ENCODE measurements around the gene LGALSL. TPM values are rescaled to one million over a fixed set of nuclear protein-coding genes. Genes with fewer than 3 reads are reported as not detected.

LGALSL gene
- total RNA-seq, 1 experiment from 2014 or later = 7.4 TPM

DNA sequence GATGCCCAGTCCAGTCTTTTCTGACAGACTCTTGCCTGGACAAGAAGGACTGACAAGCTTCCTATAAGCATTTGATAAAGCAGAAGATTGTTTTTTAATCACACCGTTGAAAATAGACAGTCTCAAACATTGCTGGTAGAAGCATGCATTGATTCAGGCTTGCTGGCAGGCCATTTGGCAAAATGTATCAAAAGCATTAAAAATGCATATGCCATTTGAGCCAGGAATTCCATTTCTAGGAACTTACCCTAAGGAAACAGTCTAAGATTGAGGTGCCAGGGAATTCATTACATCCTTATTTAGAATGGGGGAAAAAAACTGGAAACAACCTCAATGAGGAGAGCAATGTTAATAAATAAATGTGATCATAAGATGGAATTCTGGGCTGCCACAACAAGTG is 20.7 kb downstream of the LGALSL start:
- Histone ChIP-seq H3K27ac (ENCODE audit: low read depth, low read length, poor library complexity, severe bottlenecking) (no peak overlapping the region), H3K4me1 (ENCODE audit: insufficient read depth, low read length, poor library complexity, severe bottlenecking) (no peaks in the 10 kb centered on the region), H3K27me3 (replicated peaks; ENCODE audit: insufficient read depth, low read depth, low read length, poor library complexity) (no peaks in the 10 kb centered on the region), H3K36me3 (ENCODE audit: insufficient read depth, low read length, poor library complexity, severe bottlenecking) (no peaks in the 10 kb centered on the region), H3K9me3 (ENCODE audit: low read depth, low read length, poor library complexity, severe bottlenecking) (no peaks in the 10 kb centered on the region), H3K4me3 (ENCODE audit: low read depth, low read length, poor library complexity, severe bottlenecking) (no peak overlapping the region)
- no TSS peak for BruUV-seq (replicated peaks)
- ChIA-PET CTCF (no interaction called here), POLR2A (ENCODE audit: low non-redundant PET) (no interaction called here)
- intact Hi-C loops (cut with micrococcal nuclease; ENCODE audit: unreplicated experiment) = no loop called here
- TF ChIP-seq, protein P1, sequence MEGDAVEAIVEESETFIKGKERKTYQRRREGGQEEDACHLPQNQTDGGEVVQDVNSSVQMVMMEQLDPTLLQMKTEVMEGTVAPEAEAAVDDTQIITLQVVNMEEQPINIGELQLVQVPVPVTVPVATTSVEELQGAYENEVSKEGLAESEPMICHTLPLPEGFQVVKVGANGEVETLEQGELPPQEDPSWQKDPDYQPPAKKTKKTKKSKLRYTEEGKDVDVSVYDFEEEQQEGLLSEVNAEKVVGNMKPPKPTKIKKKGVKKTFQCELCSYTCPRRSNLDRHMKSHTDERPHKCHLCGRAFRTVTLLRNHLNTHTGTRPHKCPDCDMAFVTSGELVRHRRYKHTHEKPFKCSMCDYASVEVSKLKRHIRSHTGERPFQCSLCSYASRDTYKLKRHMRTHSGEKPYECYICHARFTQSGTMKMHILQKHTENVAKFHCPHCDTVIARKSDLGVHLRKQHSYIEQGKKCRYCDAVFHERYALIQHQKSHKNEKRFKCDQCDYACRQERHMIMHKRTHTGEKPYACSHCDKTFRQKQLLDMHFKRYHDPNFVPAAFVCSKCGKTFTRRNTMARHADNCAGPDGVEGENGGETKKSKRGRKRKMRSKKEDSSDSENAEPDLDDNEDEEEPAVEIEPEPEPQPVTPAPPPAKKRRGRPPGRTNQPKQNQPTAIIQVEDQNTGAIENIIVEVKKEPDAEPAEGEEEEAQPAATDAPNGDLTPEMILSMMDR (conservative IDR thresholded peaks at IDR 0.05; ENCODE audit: low read depth, low read length) = no peak
- no peak for TF ChIP-seq EZH2 (IDR thresholded peaks at IDR 0.05; ENCODE audit: borderline replicate concordance, low read depth, low read length, poor library complexity, severe bottlenecking)
- no peak for DNase-seq (ENCODE audit: low spot score)

DNA sequence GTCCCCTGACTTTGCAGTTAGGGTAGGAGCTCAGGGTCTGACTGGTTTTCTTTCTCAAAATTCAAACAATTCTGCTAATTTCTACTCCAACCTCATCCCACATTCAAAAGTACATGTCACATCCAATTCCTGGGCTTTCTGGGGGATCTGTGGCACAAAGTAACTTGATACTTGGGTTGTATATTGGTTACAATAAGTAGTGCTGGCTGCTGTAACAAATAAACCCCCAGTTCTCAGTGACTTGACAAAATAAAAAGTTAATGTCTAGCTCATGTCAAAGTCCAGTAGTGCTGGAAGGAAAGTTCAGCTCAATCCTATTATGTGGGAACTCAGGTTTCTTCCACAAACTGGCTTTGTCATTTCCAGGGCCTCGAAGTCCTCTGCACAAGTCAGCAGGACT is 23.1 kb downstream of the LGALSL start:
- POLR2A ChIA-PET (ENCODE audit: low non-redundant PET) = no interaction called here
- intact Hi-C loops (cut with micrococcal nuclease; ENCODE audit: unreplicated experiment) = no loop called here
- CTCF ChIA-PET = no interaction called here
- no peaks in the 10 kb centered on the region for H3K4me1 ChIP-seq (ENCODE audit: insufficient read depth, low read length, poor library complexity, severe bottlenecking)
- DNase-seq (ENCODE audit: low spot score) = no peak
- BruUV-seq (replicated peaks) = no TSS peak
- TF ChIP-seq EZH2 (IDR thresholded peaks at IDR 0.05; ENCODE audit: borderline replicate concordance, low read depth, low read length, poor library complexity, severe bottlenecking) = no peak
- TF ChIP-seq, protein P1 (conservative IDR thresholded peaks at IDR 0.05; ENCODE audit: low read depth, low read length) = no peak
- H3K27ac ChIP-seq (ENCODE audit: low read depth, low read length, poor library complexity, severe bottlenecking) = no peak overlapping the region
- no peaks in the 10 kb centered on the region for H3K9me3 ChIP-seq (ENCODE audit: low read depth, low read length, poor library complexity, severe bottlenecking)
- H3K27me3 ChIP-seq (replicated peaks; ENCODE audit: insufficient read depth, low read depth, low read length, poor library complexity) = no peaks in the 10 kb centered on the region
- no peaks in the 10 kb centered on the region for H3K36me3 ChIP-seq (ENCODE audit: insufficient read depth, low read length, poor library complexity, severe bottlenecking)
- no peak overlapping the region for H3K4me3 ChIP-seq (ENCODE audit: low read depth, low read length, poor library complexity, severe bottlenecking)

DNA sequence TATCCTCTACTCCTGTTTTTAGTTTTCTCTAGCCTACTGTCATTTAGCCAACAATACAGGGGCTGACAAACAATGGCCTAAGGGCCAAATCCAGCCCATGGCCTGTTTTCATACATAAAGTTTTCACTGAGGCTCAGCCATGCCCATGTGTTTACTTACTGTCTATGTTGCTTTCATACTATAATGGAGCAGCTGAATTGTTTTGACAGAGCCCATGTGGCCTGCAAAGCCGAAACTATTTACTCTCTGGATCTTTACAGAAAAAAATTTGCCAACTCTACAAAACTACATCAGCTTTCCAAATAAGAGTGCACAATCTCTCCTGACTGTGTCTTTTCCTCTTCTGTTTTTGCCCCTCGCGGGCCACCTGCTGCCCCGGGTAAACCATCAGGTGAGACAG is 24.0 kb downstream of the LGALSL start:
- Histone ChIP-seq H3K9me3 (ENCODE audit: low read depth, low read length, poor library complexity, severe bottlenecking) (no peaks in the 10 kb centered on the region), H3K27ac (ENCODE audit: low read depth, low read length, poor library complexity, severe bottlenecking) (no peak overlapping the region), H3K36me3 (ENCODE audit: insufficient read depth, low read length, poor library complexity, severe bottlenecking) (no peaks in the 10 kb centered on the region), H3K4me1 (ENCODE audit: insufficient read depth, low read length, poor library complexity, severe bottlenecking) (no peaks in the 10 kb centered on the region), H3K4me3 (ENCODE audit: low read depth, low read length, poor library complexity, severe bottlenecking) (no peak overlapping the region), H3K27me3 (replicated peaks; ENCODE audit: insufficient read depth, low read depth, low read length, poor library complexity) (no peaks in the 10 kb centered on the region)
- POLR2A ChIA-PET (ENCODE audit: low non-redundant PET) = no interaction called here
- DNase-seq (ENCODE audit: low spot score) = no peak
- intact Hi-C loops (cut with micrococcal nuclease; ENCODE audit: unreplicated experiment) = no loop called here
- BruUV-seq (replicated peaks) = no TSS peak
- TF ChIP-seq, protein P1 (conservative IDR thresholded peaks at IDR 0.05; ENCODE audit: low read depth, low read length) = no peak
- TF ChIP-seq EZH2 (IDR thresholded peaks at IDR 0.05; ENCODE audit: borderline replicate concordance, low read depth, low read length, poor library complexity, severe bottlenecking) = no peak
- CTCF ChIA-PET = no interaction called here
